ENCODE measurements around the gene FADD.
A peak's percentile ranks its signal among the peaks of the same experiment; 100 is the strongest.

Gene FADD

DNA sequence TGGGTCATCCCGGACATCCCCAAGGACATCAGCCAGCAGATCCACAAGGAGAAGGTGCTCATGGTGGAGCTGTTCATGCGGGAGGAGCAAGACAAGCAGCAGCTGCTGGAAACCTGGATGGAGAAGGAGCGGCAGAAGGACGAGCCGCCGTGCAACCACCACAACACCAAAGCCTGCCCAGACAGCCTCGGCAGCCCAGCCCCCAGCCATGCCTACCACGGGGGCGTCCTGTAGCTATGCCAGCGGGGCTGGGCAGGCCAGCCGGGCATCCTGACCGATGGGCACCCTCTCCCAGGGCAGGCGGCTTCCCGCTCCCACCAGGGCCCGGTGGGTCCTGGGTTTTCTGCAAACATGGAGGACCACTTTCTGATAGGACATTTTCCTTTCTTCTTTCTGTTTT is 15.3 kb upstream of the FADD start:
- Histone ChIP-seq H3K14ac (ENCODE audit: low read length) (peak overlapping the region; percentile 5), H3K27me3 (ENCODE audit: control insufficient read depth in 3 of 3, insufficient read depth in 3 of 3, low read depth in 1 of 3, low read length in 3 of 3) (peaks cover 0 to 39% (median 4%) of the 10 kb centered on the region in 3 experiments)
- no CpG with 5 or more reads among the region's 15 CpGs for WGBS, 2 donors (ENCODE audit: extremely low coverage in 2 of 2, insufficient read length in 2 of 2, insufficient replicate concordance in 1 of 2)

DNA sequence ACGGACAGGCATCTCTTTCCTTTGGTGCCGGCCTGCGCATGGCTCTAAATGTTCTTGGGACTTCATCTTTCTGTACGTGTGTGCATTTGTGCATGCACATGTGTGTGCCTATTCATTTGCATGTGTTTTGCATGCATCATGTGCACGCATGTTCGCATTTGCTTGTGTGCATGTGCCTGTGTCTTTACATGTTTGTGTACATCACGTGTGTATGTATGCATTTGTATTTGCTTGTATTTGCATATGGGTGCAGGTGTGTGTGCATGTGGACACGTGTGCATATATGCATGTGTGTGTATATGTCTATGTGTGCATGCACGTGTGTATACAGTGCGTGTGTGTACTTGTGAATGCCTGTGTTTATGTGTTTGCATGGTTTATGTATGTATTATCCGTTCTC is 13.5 kb upstream of the FADD start:
- Histone ChIP-seq H3K79me1 (ENCODE audit: low read depth, low read length) (no peaks in the 10 kb centered on the region), H4K91ac (ENCODE audit: low read depth, low read length, poor library complexity) (no peak overlapping the region), H3K18ac (ENCODE audit: low read length) (no peak overlapping the region), H2BK5ac (ENCODE audit: low read length) (no peak overlapping the region), H3K23ac (ENCODE audit: low read depth, low read length, poor library complexity) (no peak overlapping the region), H3K4me3 (ENCODE audit: low read length in 2 of 2) (peak overlapping the region in 1 of 2 donors; percentile 17), H2BK15ac (ENCODE audit: low read length) (no peak overlapping the region), H3K4ac (ENCODE audit: low read length) (no peak overlapping the region), H3K27me3 (ENCODE audit: control insufficient read depth in 3 of 3, insufficient read depth in 3 of 3, low read depth in 1 of 3, low read length in 3 of 3) (peaks cover 0 to 30% (median 6%) of the 10 kb centered on the region in 3 experiments), H2AFZ (ENCODE audit: low read length) (no peak overlapping the region), H2BK12ac (ENCODE audit: low read length) (no peak overlapping the region), H3K4me1 (ENCODE audit: control insufficient read depth in 2 of 2, insufficient read depth in 1 of 2, low read depth in 1 of 2, low read length in 2 of 2) (no peaks in the 10 kb centered on the region), H3K9me3 (replicated peaks in 1 of 2; ENCODE audit: control insufficient read depth in 2 of 2, insufficient read depth in 1 of 2, low read depth in 1 of 2, low read length in 2 of 2) (peaks cover 0 to 7% of the 10 kb centered on the region in 2 donors), H2AK5ac (ENCODE audit: low read depth, low read length) (no peak overlapping the region), H3K14ac (ENCODE audit: low read length) (peak overlapping the region; percentile 1), H3K4me2 (ENCODE audit: insufficient read depth, low read length, poor library complexity, severe bottlenecking) (no peak overlapping the region), H3K9ac (ENCODE audit: low read depth, low read length, poor library complexity) (no peak overlapping the region), H3K36me3 (replicated peaks in 1 of 2; ENCODE audit: control insufficient read depth in 2 of 2, insufficient read depth in 2 of 2, low read length in 2 of 2) (peaks cover 0 to 2% of the 10 kb centered on the region in 2 donors), H3K27ac (replicated peaks; ENCODE audit: low read length) (no peak overlapping the region), H2BK120ac (ENCODE audit: low read depth, low read length) (no peak overlapping the region), H4K8ac (ENCODE audit: low read depth, low read length) (no peak overlapping the region)
- no CpG with 5 or more reads among the region's 11 CpGs for WGBS, 2 donors (ENCODE audit: extremely low coverage in 2 of 2, insufficient read length in 2 of 2, insufficient replicate concordance in 1 of 2)
- DNase-seq (ENCODE audit: low spot score) = no peak

More for the DNA sequence above, 15.3 kb upstream of the FADD start:
- Histone ChIP-seq H2AFZ (ENCODE audit: low read length) (no peak overlapping the region), H3K4me3 (ENCODE audit: low read length in 2 of 2) (no peak overlapping the region), H3K36me3 (replicated peaks in 1 of 2; ENCODE audit: control insufficient read depth in 2 of 2, insufficient read depth in 2 of 2, low read length in 2 of 2) (peaks cover 0 to 2% of the 10 kb centered on the region in 2 donors), H3K9me3 (replicated peaks in 1 of 2; ENCODE audit: control insufficient read depth in 2 of 2, insufficient read depth in 1 of 2, low read depth in 1 of 2, low read length in 2 of 2) (peaks cover 0 to 6% of the 10 kb centered on the region in 2 donors), H4K91ac (ENCODE audit: low read depth, low read length, poor library complexity) (no peak overlapping the region), H3K4ac (ENCODE audit: low read length) (no peak overlapping the region), H3K23ac (ENCODE audit: low read depth, low read length, poor library complexity) (no peak overlapping the region), H3K18ac (ENCODE audit: low read length) (no peak overlapping the region), H2BK120ac (ENCODE audit: low read depth, low read length) (no peak overlapping the region), H3K9ac (ENCODE audit: low read depth, low read length, poor library complexity) (no peak overlapping the region), H3K79me1 (ENCODE audit: low read depth, low read length) (no peaks in the 10 kb centered on the region), H4K8ac (ENCODE audit: low read depth, low read length) (no peak overlapping the region), H2AK5ac (ENCODE audit: low read depth, low read length) (no peak overlapping the region), H3K4me1 (ENCODE audit: control insufficient read depth in 2 of 2, insufficient read depth in 1 of 2, low read depth in 1 of 2, low read length in 2 of 2) (no peaks in the 10 kb centered on the region), H2BK15ac (ENCODE audit: low read length) (no peak overlapping the region), H3K4me2 (ENCODE audit: insufficient read depth, low read length, poor library complexity, severe bottlenecking) (no peak overlapping the region), H2BK12ac (ENCODE audit: low read length) (no peak overlapping the region), H3K27ac (replicated peaks; ENCODE audit: low read length) (no peak overlapping the region), H2BK5ac (ENCODE audit: low read length) (no peak overlapping the region)
- DNase-seq (ENCODE audit: low spot score) = no peak

DNA sequence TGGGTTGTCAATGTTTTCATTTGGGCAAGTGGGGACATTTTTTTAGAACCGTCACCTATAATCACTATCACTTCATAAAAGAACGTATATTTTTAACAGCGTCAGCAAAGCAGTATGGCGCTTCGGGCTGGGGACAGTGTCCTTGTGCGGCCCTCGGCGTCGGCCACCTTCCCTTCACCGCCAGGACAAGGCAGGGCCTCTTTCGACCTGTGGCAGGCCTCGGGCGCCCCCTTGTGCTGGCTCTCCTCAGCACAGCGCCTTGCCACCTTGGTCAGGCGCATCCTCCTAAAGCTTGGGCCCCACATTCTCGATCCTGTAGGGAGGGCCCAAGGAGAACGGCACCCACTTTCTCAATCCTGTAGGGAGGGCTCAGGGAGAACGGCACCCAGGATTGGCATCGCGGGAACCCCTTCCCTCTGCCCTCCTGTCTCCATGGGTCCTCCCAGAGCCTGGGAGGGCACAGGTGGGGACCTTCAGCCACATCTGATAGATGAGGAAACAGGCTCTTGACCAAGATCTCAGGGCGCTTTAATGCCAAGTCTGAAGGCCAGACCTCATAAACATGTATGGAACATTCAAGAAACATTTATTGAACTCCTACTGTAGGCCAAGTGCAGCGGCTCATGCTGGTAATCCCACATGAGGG is 11.5 kb upstream of the FADD start:
- H3K18ac ChIP-seq (ENCODE audit: low read length) = no peak overlapping the region
- H3K27ac ChIP-seq (replicated peaks; ENCODE audit: low read length) = no peak overlapping the region
- no CpG with 5 or more reads among the region's 22 CpGs for WGBS, 2 donors (ENCODE audit: extremely low coverage in 2 of 2, insufficient read length in 2 of 2, insufficient replicate concordance in 1 of 2)
- H2BK5ac ChIP-seq (ENCODE audit: low read length) = no peak overlapping the region
- H3K27me3 ChIP-seq (ENCODE audit: control insufficient read depth in 3 of 3, insufficient read depth in 3 of 3, low read depth in 1 of 3, low read length in 3 of 3) = peaks cover 0 to 16% (median 7%) of the 10 kb centered on the region in 3 experiments
- peak; percentile 70 for DNase-seq (ENCODE audit: low spot score)
- no peak overlapping the region for H3K4me2 ChIP-seq (ENCODE audit: insufficient read depth, low read length, poor library complexity, severe bottlenecking)
- H2BK12ac ChIP-seq (ENCODE audit: low read length) = no peak overlapping the region
- no peak overlapping the region for H2AFZ ChIP-seq (ENCODE audit: low read length)
- no peak overlapping the region for H3K9ac ChIP-seq (ENCODE audit: low read depth, low read length, poor library complexity)
- no peak overlapping the region for H3K14ac ChIP-seq (ENCODE audit: low read length)
- H2BK120ac ChIP-seq (ENCODE audit: low read depth, low read length) = no peak overlapping the region
- no peak overlapping the region for H4K91ac ChIP-seq (ENCODE audit: low read depth, low read length, poor library complexity)
- peaks cover 0 to 2% of the 10 kb centered on the region in 2 donors for H3K36me3 ChIP-seq (replicated peaks in 1 of 2; ENCODE audit: control insufficient read depth in 2 of 2, insufficient read depth in 2 of 2, low read length in 2 of 2)
- peak overlapping the region; percentile 66 for H2AK5ac ChIP-seq (ENCODE audit: low read depth, low read length)
- no peak overlapping the region for H3K23ac ChIP-seq (ENCODE audit: low read depth, low read length, poor library complexity)
- H3K9me3 ChIP-seq (replicated peaks in 1 of 2; ENCODE audit: control insufficient read depth in 2 of 2, insufficient read depth in 1 of 2, low read depth in 1 of 2, low read length in 2 of 2) = peaks cover 0 to 10% of the 10 kb centered on the region in 2 donors
- no peak overlapping the region for H3K4ac ChIP-seq (ENCODE audit: low read length)
- H4K8ac ChIP-seq (ENCODE audit: low read depth, low read length) = no peak overlapping the region
- H3K4me3 ChIP-seq (ENCODE audit: low read length in 2 of 2) = no peak overlapping the region
- no peaks in the 10 kb centered on the region for H3K79me1 ChIP-seq (ENCODE audit: low read depth, low read length)
- H3K4me1 ChIP-seq (ENCODE audit: control insufficient read depth in 2 of 2, insufficient read depth in 1 of 2, low read depth in 1 of 2, low read length in 2 of 2) = no peaks in the 10 kb centered on the region
- no peak overlapping the region for H2BK15ac ChIP-seq (ENCODE audit: low read length)

DNA sequence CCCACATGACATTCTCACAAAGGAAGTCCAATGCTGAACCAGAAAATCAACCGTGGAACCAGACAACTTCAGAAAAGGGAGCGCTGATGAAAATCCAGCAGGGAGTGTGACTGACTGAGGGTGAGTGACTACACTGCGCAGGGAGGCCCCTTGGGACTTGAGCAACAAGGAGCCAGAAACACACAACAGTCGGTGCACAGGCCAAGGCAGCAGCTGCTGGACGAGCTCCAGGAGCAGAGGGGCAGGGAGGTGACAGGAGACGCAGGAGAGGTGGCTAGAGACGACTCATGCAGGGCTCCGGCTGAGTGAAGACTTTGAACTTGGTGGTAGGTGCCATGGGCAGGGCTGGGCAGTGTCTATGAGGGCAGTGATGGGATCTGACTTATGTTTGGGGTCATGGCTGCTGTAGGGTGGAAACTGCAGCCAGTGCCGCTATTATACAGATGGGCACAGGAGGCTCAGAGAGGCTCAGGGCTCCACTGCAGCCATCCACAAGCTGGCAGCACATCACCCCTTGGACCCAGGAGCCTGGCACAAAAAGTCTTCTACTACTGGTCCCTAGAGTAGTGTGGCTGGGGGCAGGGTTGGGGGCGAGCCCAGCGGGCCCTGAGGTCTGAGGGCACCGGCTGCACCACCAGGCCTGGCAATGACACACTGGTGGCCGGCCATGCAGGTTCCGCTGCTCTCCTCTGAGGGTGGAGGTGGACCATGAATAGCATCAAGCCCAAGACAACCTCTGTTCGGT is 10.3 kb upstream of the FADD start:
- Histone ChIP-seq H3K18ac (ENCODE audit: low read length) (no peak overlapping the region), H4K91ac (ENCODE audit: low read depth, low read length, poor library complexity) (no peak overlapping the region), H2BK120ac (ENCODE audit: low read depth, low read length) (peak overlapping the region; percentile 62), H3K79me1 (ENCODE audit: low read depth, low read length) (no peaks in the 10 kb centered on the region), H3K4me3 (ENCODE audit: low read length in 2 of 2) (no peak overlapping the region), H3K4me1 (ENCODE audit: control insufficient read depth in 2 of 2, insufficient read depth in 1 of 2, low read depth in 1 of 2, low read length in 2 of 2) (no peaks in the 10 kb centered on the region), H3K9me3 (replicated peaks in 1 of 2; ENCODE audit: control insufficient read depth in 2 of 2, insufficient read depth in 1 of 2, low read depth in 1 of 2, low read length in 2 of 2) (peaks cover 0 to 10% of the 10 kb centered on the region in 2 donors), H3K4me2 (ENCODE audit: insufficient read depth, low read length, poor library complexity, severe bottlenecking) (no peak overlapping the region), H3K14ac (ENCODE audit: low read length) (no peak overlapping the region), H2BK12ac (ENCODE audit: low read length) (no peak overlapping the region), H3K4ac (ENCODE audit: low read length) (no peak overlapping the region), H3K27me3 (ENCODE audit: control insufficient read depth in 3 of 3, insufficient read depth in 3 of 3, low read depth in 1 of 3, low read length in 3 of 3) (peaks cover 0 to 7% (median 7%) of the 10 kb centered on the region in 3 experiments), H3K36me3 (replicated peaks in 1 of 2; ENCODE audit: control insufficient read depth in 2 of 2, insufficient read depth in 2 of 2, low read length in 2 of 2) (peaks cover 0 to 2% of the 10 kb centered on the region in 2 donors), H3K23ac (ENCODE audit: low read depth, low read length, poor library complexity) (no peak overlapping the region), H4K8ac (ENCODE audit: low read depth, low read length) (no peak overlapping the region), H3K27ac (replicated peaks; ENCODE audit: low read length) (no peak overlapping the region), H3K9ac (ENCODE audit: low read depth, low read length, poor library complexity) (no peak overlapping the region), H2AFZ (ENCODE audit: low read length) (no peak overlapping the region), H2BK15ac (ENCODE audit: low read length) (no peak overlapping the region), H2AK5ac (ENCODE audit: low read depth, low read length) (no peak overlapping the region), H2BK5ac (ENCODE audit: low read length) (peak overlapping the region; percentile 46)
- no peak for DNase-seq (ENCODE audit: low spot score)
- WGBS, 2 donors (ENCODE audit: extremely low coverage in 2 of 2, insufficient read length in 2 of 2, insufficient replicate concordance in 1 of 2) = no CpG with 5 or more reads among the region's 15 CpGs

All from neuronal stem cell (in vitro differentiated cells).